Testis (tissue), 2 donors: ENCODE data around the gene WDR62.

Experiments used
- POLR2A ChIP-seq: fragments of 450-650 bp; IDR thresholded peaks from one replicate; pipeline ENCODE4 v1.6.1; 2017; ENCODE audit warnings: antibody characterized with exemption, mild to moderate bottlenecking, moderate library complexity
- TF ChIP-seq, protein P1 (sequence below), 3 experiments: fragments of 450-650 bp in 2 of 3; fragments of 200-600 bp in 1 of 3; sonication (generic) in 1 of 3; IDR thresholded peaks; one replicate each; pipeline ENCODE4 v1.5.1; 2016 to 2019; ENCODE audit warnings: antibody characterized with exemption in 3 of 3, mild to moderate bottlenecking in 2 of 3, moderate library complexity in 1 of 3

DNA sequence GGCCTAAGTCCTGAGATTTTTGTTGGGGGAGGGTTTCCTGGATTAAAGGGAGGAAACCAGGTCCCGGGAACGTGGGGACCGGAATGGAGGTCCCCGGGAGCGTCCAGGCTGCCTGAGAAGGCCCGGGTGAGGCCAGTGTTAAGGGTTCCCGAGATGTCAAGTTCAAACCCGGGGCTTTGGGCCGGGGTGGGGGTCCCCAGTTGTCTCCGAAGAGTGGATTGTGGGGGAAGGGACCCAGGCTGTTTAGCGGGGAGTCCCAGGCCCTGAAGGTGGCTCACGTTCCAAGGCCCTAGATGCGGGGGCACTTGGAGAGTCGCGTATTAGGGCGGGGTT lies 97.3 kb downstream of the WDR62 start:
- TF ChIP-seq, protein P1, sequence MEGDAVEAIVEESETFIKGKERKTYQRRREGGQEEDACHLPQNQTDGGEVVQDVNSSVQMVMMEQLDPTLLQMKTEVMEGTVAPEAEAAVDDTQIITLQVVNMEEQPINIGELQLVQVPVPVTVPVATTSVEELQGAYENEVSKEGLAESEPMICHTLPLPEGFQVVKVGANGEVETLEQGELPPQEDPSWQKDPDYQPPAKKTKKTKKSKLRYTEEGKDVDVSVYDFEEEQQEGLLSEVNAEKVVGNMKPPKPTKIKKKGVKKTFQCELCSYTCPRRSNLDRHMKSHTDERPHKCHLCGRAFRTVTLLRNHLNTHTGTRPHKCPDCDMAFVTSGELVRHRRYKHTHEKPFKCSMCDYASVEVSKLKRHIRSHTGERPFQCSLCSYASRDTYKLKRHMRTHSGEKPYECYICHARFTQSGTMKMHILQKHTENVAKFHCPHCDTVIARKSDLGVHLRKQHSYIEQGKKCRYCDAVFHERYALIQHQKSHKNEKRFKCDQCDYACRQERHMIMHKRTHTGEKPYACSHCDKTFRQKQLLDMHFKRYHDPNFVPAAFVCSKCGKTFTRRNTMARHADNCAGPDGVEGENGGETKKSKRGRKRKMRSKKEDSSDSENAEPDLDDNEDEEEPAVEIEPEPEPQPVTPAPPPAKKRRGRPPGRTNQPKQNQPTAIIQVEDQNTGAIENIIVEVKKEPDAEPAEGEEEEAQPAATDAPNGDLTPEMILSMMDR (IDR thresholded peaks at IDR 0.05), result no peak
- no peak for TF ChIP-seq POLR2A
